ENCODE results near the gene TMEM41B.

GRCh38 chr11:9249252-9249651, 65.1 kb downstream of the TMEM41B start:
- TF ChIP-seq, protein P1, sequence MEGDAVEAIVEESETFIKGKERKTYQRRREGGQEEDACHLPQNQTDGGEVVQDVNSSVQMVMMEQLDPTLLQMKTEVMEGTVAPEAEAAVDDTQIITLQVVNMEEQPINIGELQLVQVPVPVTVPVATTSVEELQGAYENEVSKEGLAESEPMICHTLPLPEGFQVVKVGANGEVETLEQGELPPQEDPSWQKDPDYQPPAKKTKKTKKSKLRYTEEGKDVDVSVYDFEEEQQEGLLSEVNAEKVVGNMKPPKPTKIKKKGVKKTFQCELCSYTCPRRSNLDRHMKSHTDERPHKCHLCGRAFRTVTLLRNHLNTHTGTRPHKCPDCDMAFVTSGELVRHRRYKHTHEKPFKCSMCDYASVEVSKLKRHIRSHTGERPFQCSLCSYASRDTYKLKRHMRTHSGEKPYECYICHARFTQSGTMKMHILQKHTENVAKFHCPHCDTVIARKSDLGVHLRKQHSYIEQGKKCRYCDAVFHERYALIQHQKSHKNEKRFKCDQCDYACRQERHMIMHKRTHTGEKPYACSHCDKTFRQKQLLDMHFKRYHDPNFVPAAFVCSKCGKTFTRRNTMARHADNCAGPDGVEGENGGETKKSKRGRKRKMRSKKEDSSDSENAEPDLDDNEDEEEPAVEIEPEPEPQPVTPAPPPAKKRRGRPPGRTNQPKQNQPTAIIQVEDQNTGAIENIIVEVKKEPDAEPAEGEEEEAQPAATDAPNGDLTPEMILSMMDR (IDR thresholded peaks at IDR 0.05 in 4 of 5, conservative IDR thresholded peaks at IDR 0.05 in 1 of 5), result no peak
- TF ChIP-seq POLR2A (IDR thresholded peaks at IDR 0.05), result no peak

All from gastrocnemius medialis (tissue), 4 donors.